Measurements from ENCODE around the gene LRRC59.

Gene LRRC59

GRCh38 chr17:50360486-50361115 is 36.7 kb downstream of the LRRC59 start:
- no peak for DNase-seq

- DNase-seq: no peak
Observed at GRCh38 chr17:50359998-50360461, 37.3 kb downstream of the LRRC59 start.

GRCh38 chr17:50359005-50359699 is 38.2 kb downstream of the LRRC59 start:
- DNase-seq: no peak

GRCh38 chr17:50358177-50358576 is 39.1 kb downstream of the LRRC59 start:
- no peak for DNase-seq

- no peak for DNase-seq
Observed at GRCh38 chr17:50356892-50357510, 40.3 kb downstream of the LRRC59 start.

- no peak for DNase-seq
Observed at GRCh38 chr17:50356418-50356817, 40.9 kb downstream of the LRRC59 start.

- no peak for DNase-seq
Observed at GRCh38 chr17:50355701-50356341, 41.5 kb downstream of the LRRC59 start.

GRCh38 chr17:50355336-50355700 is 42.0 kb downstream of the LRRC59 start:
- DNase-seq: no peak

GRCh38 chr17:50354776-50355175 is 42.5 kb downstream of the LRRC59 start:
- DNase-seq: no peak

- no peak for DNase-seq
Observed at GRCh38 chr17:50354198-50354597, 43.1 kb downstream of the LRRC59 start.

- DNase-seq: no peak
Observed at GRCh38 chr17:50353600-50354195, 43.6 kb downstream of the LRRC59 start.

- DNase-seq: no peak
Observed at GRCh38 chr17:50352693-50353599, 44.4 kb downstream of the LRRC59 start.

- DNase-seq: no peak
Observed at GRCh38 chr17:50352072-50352692, 45.1 kb downstream of the LRRC59 start.

GRCh38 chr17:50350733-50351132 is 46.6 kb downstream of the LRRC59 start:
- no peak for DNase-seq

- no peak for DNase-seq
Observed at GRCh38 chr17:50349243-50349600, 48.1 kb downstream of the LRRC59 start.

- DNase-seq: no peak
Observed at GRCh38 chr17:50348522-50349242, 48.6 kb downstream of the LRRC59 start.

- no peak for DNase-seq
Observed at GRCh38 chr17:50347894-50348291, 49.4 kb downstream of the LRRC59 start.

GRCh38 chr17:50347117-50347893 is 50.0 kb downstream of the LRRC59 start:
- DNase-seq: no peak

- peak; percentile 61 for DNase-seq
Observed at GRCh38 chr17:50346313-50347116, 50.8 kb downstream of the LRRC59 start.
